Renal cortex interstitium (tissue), 11 donors: ENCODE results near the gene SH3BP5. TPM values are rescaled to one million over a fixed set of nuclear protein-coding genes. Genes with fewer than 3 reads are reported as not detected.
A peak's percentile ranks its signal among the peaks of the same experiment; 100 is the strongest.

ENCODE experiments used
- DNase-seq, 11 donors: peaks; one replicate each; pipeline ENCODE4 v3.0.0-alpha.2; 2013; ENCODE audit warnings: low read depth in 9 of 11, low spot score in 4 of 11; ENCODE audit errors: extremely low read depth in 1 of 11
- polyA plus RNA-seq, 3 donors: library from polyadenylated mRNA; unstranded; fragments of 120-200 nt; gene quantifications; one replicate each; pipeline ENCODE4 v1.2.1, GENCODE V29; 2013; ENCODE audit not compliant: insufficient read length in 3 of 3

The SH3BP5 gene
- polyA plus RNA-seq, 3 donors, result 58.1 to 60.9 (median 60.5) TPM

DNA sequence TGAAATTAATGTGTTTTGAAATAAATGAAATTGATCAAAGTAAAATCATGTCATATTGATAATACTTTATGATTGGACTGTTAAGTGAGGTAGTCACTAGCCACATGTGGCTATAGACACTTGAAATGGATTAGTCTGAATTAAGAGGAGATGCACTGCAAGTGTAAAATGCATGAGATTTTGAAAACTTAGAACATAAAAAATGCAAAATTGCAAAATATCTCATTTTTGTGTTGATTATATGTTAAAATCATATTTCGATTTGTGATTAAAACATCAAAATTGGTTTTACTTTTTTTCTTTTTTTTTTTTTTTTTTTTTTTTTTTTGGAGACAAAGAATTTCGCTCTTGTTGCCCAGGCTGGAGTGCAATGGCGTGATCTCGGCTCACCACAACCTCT, 103.1 kb downstream of the SH3BP5 start:
- no peak for DNase-seq

DNA sequence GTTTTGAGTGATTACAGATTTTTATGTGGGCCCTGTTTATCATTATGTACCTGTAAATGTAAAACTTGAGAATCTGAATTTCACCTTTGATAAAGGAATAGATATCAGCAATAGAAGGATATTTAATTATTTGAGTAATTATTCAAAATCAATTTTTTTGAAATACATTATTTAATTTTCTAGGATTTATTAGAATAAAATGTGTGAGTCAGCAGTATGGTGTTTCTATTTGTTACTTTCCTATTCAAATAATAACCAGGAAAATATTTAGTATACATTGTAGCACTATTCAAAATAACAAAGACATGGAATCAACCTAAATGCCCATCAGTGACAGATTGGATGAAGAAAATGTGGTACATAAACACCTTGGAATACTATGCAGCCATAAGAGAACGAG, 104.2 kb downstream of the SH3BP5 start:
- no peak for DNase-seq

DNA sequence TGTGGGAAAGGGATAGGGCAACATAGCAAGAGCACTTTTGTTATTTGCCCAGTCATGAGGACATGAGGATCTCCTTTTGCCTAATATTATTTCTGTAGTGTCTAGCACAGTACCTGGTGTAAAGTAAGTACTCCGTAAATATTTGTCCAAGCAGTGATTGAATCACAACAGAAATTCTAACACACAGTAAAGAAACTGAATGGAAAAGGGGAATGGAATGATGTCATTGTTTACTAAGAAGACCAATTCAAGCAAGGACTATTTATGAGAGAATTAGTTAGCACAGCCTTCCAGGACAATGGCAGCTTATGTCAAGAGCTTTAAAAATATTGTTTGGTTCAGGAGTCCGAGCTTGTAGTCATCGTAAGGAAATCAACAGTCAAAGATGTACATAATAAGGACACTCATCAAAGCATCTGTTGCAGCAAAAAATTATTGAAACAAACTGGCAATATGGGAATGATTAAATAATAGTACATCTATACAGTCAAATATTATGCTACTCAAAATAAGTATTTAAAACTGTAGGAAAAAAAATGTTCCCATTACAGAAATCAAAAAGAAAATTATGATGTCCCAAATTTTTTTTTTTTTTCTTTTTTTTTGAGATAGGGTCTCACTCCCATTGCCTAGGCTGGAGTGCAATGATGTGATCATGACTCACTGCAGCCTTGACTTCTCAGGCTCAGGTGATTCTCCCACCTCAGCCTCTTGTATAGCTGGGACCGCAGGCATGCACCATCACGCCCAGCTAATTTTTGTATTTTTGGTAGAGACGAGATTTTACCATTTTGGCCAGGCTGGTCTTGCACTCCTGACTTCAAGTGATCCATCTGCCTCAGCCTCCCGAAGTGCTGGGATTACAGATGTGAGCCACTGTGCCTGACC, 108.5 kb downstream of the SH3BP5 start:
- DNase-seq, result no peak

DNA sequence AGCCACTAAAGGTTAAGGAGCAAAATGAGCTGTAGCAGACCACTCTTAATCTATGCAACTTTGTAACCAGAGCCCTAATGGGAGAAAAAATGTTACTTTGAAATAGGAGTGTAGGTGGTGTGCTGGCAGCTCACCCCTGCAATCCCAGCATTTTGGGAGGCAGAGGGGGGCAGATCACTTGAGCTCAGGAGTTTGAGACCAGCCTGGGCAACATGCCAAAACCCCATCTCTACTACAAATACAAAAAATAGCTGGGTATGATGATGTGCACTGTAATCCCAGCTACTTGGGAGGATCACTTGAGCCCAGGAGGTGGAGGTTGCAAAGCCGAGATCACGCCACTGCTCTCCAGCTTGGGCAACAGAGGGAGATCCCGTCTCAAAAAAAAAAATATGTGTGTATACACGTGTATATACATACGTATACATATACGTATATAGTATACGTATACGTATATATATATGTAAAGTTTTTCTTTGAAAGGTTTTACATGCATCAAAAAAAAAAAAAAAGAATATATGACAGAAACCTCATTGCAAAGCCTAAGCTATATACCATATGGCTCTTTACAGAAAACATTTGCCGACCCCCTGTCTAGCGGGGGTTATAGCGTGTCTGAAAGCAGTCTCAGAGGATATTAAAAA, 110.7 kb downstream of the SH3BP5 start:
- no peak for DNase-seq

DNA sequence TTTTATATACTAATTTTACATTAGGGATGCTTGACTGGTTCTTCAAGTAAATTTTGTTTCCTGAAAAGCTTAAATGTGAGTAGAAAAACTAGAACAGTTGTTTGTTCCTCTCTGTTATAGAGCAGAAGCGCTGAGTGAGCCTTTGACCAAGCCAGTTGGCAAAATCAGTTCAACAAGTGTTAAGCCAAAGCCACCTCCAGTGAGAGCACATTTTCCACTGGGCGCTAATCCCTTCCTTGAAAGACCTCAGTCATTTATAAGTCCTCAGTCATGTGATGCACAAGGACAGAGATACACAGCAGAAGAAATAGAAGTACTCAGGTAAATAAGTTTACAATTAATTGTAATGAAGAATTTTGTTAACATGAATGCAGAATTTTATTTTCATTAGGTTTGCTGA, 111.7 kb downstream of the SH3BP5 start:
- no peak for DNase-seq

DNA sequence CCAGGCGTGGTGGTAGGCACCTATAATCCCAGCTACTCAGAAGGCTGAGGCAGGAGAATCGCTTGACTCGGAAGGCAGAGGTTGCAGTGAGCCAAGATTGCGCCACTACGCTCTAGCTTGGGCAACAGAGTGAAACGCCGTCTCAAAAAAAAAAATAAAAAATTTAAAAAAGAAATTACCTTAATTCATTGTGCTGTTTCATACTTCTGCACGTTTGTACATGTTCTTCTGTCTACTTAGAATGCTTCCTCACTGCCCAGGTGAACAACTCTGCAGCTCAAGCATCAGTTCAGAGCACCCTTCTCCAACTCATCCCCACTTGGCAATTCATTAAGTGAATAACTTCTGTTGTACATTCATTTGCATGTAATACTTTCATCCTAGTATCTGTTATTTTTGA, 112.3 kb downstream of the SH3BP5 start:
- DNase-seq, result no peak

DNA sequence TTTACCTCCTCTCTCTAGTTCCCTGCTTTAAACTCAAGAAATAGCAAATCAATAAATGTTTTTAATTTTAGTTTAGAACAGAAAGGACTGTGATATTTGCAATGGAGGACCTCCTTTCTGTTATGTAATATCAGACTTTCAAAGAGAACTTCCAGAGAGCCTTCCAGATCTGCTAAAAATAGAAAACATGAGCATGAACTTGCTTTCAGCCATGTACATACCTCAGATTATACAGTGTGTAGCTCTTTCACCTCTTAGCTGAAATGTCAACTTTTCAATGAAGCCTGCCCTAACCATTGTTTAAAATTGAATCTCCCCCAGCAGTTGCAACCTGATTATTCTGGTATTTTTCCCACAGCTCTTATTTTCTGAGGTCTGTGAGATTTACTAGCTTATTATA, 113.7 kb downstream of the SH3BP5 start:
- no peak for DNase-seq

DNA sequence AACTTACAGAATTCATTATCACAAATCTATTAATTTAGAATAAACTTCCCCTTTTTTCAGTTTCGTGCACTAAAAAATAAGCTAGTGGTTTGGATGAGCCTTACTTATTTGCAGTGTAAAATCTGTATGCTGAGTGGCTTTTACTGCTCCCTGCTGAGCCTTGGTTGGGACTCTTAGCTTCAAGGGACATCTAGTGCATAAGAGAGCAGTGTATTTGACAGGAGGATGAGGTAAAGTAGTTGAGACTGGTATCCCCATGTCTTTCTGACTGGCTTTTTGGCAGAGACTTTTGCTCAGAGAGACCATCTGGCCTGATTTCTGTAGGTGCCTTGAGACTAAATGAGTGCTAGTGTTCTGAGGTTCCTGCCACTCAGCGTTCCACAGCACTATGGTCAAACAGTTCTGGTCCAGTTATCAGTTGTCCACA, 114.5 kb downstream of the SH3BP5 start:
- no peak for DNase-seq

DNA sequence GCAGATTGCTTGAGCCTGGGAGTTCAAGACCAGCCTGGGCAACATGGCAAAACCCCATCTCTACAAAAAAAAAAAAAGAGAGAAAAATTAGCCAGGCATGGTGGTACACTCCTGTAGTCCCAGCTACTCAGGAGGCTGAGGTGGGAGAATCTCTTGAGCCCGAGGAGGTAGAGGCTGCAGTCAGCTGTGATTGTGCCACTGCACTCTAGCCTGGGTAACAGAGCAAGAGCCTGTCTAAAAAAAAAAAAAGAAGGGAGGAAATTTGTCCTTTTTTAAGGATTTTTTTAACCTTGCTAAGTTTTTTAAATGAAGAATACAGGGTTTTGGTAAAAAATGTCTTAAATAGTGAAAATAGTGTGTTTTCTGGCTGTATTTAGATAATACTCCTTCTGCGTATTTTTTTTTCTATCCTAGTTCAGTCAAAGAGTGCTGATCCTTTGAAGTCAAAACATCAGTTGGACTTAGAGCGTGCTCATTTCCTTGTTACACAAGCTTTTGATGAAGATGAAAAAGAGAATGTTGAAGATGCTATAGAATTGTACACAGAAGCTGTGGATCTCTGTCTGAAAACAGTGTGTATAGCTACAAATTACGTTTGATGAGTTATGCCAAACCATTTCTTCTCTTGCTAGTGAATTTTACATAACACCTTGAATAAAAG, 115.2 kb downstream of the SH3BP5 start:
- no peak for DNase-seq

DNA sequence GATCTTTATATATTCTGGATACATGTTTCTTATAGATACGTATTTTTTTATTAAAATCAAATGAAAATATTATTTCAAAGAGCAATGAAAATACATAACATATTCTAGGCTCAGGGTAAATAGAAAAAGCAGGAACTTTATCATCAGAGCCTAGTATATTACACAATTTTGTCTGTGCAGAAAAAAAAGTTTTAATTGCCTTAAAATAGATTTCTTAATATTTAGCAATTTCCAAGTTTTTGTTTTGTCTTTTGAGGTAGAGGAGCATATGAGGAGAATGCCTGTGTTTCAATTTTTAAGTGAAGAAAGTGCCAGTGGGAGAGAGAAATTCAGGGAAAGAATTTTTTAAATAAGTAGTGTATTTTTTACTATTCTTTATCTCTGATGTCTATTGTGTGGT, 115.9 kb downstream of the SH3BP5 start:
- no peak for DNase-seq

DNA sequence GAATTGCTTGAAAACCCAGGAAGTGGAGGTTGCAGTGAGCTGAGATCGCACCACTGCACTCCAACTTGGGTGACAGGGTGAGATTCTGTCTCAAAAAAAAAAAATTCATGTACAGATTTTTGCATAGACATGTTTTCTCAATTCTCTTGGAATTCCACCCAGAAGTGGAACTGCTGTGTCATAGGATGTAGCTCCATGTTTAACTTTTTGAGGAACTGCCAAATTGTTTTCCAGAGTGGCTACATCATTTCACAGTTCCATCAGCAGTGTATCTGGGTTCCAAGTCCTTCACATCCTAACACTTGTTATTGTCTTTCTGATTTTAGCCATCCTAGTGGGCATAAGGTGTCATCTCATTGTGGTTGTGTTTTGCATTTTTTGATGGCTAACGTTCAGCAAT, 116.4 kb downstream of the SH3BP5 start:
- DNase-seq, result no peak

DNA sequence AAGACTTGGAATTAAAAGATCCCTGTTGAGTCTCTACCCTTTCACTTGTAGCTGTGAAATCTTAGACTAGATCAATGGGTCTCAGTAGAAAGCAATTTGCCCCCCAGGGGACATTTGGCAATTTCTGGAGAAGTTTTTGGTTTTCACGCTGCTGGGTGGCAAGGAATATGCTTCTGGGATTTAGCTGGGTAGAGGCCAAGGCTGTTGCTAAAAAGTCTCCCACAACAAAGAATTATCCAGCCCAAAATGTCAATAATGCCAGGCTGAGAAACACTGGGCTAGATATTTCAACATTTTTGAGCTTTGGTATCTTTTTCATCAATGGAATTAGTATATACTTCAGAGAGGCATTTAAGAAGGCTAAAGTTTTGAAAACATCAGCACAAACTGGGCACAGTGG, 117.6 kb downstream of the SH3BP5 start:
- DNase-seq, result no peak

DNA sequence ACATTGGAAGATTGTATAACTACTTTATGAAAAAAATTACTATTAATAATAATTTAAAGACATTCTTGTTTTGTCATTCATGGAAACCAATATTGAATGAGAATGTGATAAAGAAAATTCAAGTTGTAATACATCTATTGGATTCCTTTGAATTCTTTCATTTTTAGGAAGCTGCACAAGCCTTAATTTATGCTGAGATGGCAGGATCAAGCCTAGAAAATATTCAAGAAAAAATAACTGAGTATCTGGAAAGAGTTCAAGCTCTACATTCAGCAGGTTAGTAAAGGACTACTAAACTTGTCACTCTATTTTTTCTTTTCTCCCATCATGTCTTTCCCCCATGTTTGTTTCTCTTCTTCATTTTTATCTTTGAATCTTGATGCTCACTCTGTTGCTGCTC, 120.4 kb downstream of the SH3BP5 start:
- DNase-seq, result no peak

DNA sequence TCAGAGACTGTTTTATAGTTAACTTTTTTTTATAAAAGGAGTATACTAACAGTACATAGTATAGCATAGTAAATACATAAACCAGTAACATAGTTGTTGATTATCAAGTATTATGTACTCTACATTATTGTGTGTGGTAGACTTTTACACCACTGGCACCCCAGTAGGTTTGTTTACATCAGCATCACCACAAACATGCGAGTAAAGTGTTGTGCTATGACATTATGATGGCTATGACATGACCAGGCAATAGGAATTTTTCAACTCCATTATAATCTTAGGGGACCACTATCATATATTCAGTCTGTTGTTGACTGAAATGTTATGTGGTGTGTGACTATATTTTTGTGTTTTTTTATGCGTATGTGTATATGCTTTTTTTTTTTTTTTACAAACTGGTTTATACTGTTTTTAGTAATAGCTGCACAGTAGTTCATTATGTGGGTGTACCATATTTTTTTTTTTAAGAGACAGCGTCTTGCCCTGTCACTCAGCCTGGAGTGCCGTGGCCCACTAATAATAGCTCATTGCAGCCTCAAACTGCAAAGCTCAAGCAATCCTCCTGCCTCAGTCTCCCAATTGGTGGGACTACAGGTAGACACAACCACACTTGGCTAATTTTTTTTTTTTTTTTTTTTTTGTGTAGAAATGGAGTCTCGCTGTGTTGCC, 124.4 kb downstream of the SH3BP5 start:
- no peak for DNase-seq

DNA sequence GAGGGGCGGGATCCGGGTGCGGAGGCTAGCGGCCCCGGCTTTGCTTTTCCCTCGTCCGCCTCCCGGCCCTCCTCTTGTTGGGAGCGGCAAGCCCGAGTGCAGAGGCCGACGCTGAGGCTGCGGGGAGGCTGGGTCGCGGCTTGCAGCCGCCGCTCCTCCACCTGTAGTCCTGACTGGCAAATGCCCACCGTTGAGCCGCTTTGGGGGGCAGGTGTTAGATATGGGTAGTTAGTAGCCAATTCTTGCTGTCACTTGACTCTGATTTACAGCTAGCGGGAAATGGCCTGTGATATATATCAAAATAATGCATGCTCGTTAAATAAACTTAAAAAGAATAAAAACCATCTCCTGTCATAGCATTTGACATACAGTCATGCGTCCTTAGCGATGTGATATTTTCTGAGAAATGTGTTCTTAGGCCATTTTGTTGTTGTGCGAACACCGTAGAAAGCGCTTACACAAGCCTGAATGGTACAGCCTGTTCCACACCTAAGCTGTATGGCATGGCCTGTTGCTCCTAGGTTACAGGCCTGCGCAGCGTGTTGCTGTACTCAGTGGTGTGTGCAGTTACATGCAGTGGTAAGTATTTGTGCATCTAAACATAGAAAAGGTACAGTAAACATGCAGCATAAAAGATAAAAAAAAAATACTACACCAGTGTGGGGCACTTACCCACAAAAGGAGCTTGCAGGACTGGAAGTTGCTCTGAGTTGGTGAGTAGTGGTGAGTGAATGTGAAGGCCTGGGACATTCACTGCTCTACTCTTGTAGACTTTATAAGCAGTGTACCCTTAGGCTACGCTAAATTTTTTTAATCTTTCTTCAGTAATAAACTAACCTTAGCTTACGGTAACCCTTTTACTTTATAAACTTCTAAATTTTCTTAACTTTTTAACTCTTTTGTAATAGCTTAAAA, 125.5 kb downstream of the SH3BP5 start:
- DNase-seq, result peak in 7 of 11 donors; percentile 14 to 47 (median 24)

DNA sequence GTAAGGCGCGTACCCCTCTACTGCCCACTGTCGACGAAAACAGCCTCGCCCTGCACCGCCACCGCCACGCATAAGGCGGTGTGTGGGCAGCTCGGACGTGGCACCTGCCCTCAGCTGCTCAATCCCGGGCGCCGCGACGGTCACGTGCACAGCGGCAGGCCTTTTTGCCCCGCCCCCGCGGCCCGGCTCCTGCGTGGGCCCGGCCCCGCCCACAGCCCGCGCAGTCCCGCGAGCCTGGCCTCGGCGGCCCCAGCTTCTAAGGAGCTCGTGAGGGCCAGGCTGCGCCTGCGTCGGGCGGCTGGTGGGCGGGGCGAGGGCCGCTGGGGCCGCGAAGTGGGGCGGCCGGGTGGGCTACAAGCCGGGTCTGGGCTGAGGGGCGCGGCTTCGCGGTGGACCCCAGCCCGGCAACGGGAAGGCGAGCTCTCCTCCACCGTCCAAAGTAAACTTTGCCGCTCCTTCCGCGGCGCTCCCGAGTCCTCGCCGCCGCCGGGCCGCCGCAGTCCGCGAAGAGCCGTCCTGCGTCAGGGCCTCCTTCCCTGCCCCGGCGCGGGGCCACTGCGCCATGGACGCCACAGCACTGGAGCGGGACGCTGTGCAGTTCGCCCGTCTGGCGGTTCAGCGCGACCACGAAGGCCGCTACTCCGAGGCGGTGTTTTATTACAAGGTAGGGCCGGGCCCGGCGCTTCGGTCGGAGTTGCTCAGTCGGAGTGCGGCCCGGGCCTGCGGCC, 126.3 kb downstream of the SH3BP5 start, which contains the start of gene CAPN7:
Gene CAPN7, plus strand, starts transcription at position 313 of the 728 bp plus-strand sequence. Its CDS starts 250 bp downstream, at position 563.
- peak; percentile 72 to 92 (median 90) for DNase-seq

DNA sequence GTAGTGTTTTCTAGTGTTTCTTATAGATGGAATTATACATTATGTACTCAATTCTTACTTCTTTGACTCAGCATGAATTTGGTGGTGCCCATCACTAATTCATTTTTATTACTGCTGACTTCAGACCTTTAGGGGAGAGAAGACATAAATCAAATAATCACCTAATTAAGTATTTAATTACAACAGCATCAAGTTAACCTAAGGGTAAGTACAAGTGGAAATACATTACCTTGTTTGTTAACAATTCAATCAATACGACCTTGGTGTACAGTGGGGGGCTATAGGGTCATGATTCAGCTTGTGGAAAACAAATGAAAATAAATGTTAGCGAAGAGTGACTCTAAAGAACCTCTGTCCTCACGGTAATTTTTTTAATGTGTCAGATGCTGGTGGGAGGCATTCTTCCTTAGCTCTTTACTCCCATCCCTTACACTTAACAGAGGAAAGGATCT, 126.9 kb downstream of the SH3BP5 start:
- DNase-seq, result peak in 1 of 11 donors; percentile 7
